HG02642 (cell line): ENCODE data around the gene CCDC18.
"Not testable (repeated sequence)": the region's sequence is repeated elsewhere in the genome, so short reads cannot be mapped to it uniquely, and the experiment has no call there.

Experiments
- ATAC-seq: cut with Tn5 transposase; IDR thresholded peaks from one replicate; pipeline ENCODE4 v1.9.1; 2021; ENCODE audit warnings: mild to moderate bottlenecking; ENCODE audit not compliant: unreplicated experiment, poor library complexity

Gene CCDC18

GRCh38 chr1:93235261-93235660, 54.7 kb downstream of the CCDC18 start:
- ATAC-seq = no peak

- no peak for ATAC-seq
Observed at GRCh38 chr1:93237021-93237420, 56.5 kb downstream of the CCDC18 start.

- ATAC-seq = no peak
Observed at GRCh38 chr1:93238425-93238824, 57.9 kb downstream of the CCDC18 start.

- no peak for ATAC-seq
Observed at GRCh38 chr1:93239863-93240262, 59.3 kb downstream of the CCDC18 start.

- ATAC-seq = not testable (repeated sequence)
Observed at GRCh38 chr1:93243233-93243632, 62.7 kb downstream of the CCDC18 start.

- ATAC-seq = no peak
Observed at GRCh38 chr1:93244298-93245069, 64.0 kb downstream of the CCDC18 start.

GRCh38 chr1:93251966-93252365, 71.4 kb downstream of the CCDC18 start:
- ATAC-seq = no peak

GRCh38 chr1:93252598-93252997, 72.1 kb downstream of the CCDC18 start:
- ATAC-seq = no peak

- ATAC-seq = no peak
Observed at GRCh38 chr1:93253516-93253915, 73.0 kb downstream of the CCDC18 start.

GRCh38 chr1:93255222-93256079, 74.9 kb downstream of the CCDC18 start:
- no peak for ATAC-seq

- ATAC-seq = no peak
Observed at GRCh38 chr1:93256433-93256832, 75.9 kb downstream of the CCDC18 start.

GRCh38 chr1:93257889-93258288, 77.4 kb downstream of the CCDC18 start:
- no peak for ATAC-seq

- ATAC-seq = not testable (repeated sequence)
Observed at GRCh38 chr1:93260726-93261125, 80.2 kb downstream of the CCDC18 start.

- no peak for ATAC-seq
Observed at GRCh38 chr1:93262645-93263044, 82.1 kb downstream of the CCDC18 start.

GRCh38 chr1:93268888-93269287, 88.4 kb downstream of the CCDC18 start:
- not testable (repeated sequence) for ATAC-seq

- ATAC-seq = not testable (repeated sequence)
Observed at GRCh38 chr1:93275262-93275633, 94.7 kb downstream of the CCDC18 start.

GRCh38 chr1:93275634-93276295, 95.2 kb downstream of the CCDC18 start:
- no peak for ATAC-seq

GRCh38 chr1:93277530-93277929, 97.0 kb downstream of the CCDC18 start:
- not testable (repeated sequence) for ATAC-seq

GRCh38 chr1:93283496-93283895, 103.0 kb downstream of the CCDC18 start:
- ATAC-seq = no peak

GRCh38 chr1:93288558-93288957, 108.0 kb downstream of the CCDC18 start:
- no peak for ATAC-seq
